HG03469 (cell line): Measurements from ENCODE around the gene LIPC.

Experiments
- ATAC-seq: cut with Tn5 transposase; IDR thresholded peaks from one replicate; pipeline ENCODE4 v1.9.1; 2021; ENCODE audit warnings: mild to moderate bottlenecking, moderate library complexity, moderate number of reproducible peaks; ENCODE audit not compliant: unreplicated experiment

The LIPC gene

DNA sequence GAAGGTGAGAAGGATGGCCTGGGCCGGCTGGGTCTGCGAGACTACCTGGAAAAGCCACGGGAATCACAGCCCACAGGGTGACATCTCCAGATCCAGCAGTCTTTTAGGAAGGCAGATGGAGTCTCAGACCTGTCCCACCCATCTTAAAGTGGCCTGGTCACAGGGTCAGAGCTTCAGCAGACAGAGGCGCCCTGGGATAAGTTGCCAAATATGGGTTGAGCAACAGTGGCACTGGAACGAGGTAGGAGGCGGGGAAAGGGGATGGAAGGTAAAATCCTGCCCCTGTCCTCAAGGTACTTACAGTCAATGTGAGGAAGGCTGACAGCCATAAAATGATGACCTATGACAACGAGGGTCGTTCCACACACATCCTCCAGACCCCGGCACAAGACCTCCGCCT is 80.7 kb downstream of the LIPC start:
- no peak for ATAC-seq

DNA sequence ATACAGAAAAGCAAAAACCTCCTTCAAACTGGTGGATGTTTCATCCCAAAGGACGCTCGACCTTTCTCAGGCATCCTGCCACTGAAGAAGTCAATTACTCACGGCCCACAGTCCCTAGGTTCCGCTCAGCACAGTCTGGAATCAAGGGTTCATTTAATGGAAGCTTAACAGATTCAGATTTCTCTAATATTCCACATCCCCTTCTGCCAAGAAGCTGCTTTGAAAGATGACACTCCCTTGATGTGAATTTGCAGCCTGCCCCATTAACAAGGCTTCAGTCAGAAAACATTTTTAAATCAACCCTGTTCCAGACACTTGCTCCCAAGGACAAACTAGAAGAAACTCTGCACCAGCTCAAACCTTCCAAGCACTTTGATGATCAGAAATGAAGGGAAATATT is 81.2 kb downstream of the LIPC start:
- no peak for ATAC-seq

DNA sequence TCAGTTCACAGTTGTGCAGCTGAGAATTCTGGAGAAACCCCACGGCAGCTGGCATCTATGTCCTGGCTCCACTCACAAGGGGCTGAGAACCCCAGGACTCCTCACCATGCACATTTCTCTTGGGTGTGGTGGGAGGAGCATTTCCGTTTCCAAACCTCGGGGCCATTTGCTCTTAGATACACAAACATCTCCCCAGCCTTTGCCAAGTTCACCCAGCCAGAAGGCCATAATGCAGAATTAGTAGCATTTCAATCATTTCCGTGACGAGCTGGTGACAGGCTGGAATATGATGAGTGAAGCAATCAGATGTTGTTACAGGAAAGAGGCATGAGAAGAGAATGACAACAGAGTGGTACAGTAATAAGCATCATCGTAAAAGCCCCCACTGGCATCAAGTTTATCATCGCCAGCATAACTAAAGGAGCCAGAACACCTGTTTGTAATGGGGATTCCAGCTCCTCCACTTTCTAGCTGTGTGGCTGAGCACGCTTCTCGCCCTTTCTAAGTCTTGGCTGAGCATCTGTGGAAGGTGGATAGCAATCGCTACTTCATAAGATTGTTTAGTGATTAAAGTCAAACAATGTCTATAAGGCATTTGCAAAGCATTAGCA is 82.0 kb downstream of the LIPC start:
- no peak for ATAC-seq

DNA sequence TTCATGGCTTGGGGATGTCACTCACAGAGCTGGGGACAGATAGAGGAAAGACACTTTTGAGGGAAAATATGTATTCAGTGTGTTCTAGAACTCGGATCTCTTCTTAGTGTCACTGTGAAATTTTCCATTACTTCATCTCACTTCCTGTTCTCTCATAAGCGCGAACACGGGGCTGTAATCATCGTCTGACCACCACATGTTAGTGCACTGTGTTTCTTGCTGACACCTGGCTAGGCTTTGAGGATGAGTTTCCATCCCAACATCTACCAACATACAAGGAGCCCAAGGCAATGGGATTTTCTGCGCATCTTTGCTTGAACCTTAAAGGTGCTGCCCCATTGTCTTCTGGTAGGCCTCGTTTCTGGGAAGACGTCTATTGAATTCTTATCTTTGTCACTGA is 84.0 kb downstream of the LIPC start:
- ATAC-seq, result no peak

DNA sequence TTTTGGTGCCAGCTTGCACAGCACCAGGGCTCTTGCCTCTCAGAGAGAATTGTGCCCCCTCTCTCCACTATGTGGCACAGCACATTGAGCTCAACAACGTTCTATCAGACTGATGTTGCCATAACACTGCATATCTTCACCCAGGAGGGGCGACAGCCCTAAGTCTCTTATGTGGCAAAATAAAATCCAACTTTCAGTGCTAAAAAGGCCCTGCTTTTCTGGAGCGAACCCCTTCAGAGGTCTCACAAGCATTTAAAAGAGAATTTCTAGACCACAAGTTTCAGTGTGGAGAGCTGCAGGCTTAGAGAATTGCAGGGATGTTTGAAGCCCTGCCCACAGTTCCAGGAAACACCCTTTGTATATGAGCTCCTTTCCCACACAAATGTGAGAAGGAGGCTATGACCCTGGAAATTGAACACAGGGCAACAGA is 85.5 kb downstream of the LIPC start:
- ATAC-seq, result no peak

DNA sequence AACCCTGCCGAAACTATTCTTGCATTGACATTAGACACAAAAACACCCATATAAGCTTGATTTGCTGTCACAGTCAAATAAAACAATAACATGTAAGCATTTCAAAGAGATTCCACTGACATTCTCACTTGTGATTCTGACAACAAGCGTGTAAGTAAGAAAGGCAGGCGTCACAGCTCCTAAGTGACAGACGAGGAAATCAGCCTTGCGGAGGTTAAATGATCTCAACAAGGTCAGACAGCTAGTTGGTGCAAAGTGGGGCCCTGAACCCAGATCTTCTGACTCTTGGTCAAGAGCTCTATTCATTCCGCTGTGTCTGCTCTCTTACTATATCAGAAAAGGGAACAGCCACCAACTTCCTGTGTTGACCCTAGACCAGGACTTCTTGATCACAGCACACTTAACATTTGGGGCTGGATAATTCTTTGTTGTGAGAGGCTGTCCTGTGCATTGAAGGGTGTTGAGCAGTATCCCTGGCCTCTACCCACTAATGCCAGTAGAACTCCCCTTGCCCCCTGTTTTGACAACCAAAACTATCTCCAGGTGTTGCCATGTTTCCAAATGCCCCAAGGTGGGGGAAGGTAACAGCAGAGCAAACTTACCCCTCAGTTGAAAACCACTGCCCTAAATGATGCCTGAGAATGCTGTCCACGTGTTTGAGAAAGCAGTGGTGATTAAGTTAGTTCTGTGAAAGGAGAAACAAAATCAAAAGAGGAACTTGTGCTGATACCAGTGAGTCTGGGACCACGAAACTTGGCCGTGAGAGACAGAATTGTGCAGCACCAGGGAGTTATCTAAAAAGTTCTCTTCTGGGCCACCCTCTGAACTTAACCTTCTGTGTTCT is 86.1 kb downstream of the LIPC start:
- ATAC-seq, result peak; percentile 62

DNA sequence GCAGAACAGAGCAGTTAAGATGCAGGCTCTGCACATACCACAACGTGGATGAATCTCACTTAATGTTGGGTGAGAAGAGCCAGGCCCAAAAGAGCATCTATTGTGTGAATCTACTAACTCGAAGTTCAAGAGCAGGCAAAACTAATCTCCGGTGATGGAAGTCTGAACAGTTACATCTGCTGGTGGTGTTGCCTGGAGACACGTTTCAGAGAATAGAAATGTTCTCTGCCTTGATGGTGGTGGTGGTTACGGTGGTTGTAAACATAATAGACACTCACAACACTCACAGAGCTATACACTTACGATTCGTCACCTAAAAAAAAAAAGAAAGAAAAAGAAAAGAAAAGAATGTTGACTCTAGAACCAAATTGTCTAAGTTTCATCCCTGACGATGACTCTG is 86.8 kb downstream of the LIPC start:
- no peak for ATAC-seq

DNA sequence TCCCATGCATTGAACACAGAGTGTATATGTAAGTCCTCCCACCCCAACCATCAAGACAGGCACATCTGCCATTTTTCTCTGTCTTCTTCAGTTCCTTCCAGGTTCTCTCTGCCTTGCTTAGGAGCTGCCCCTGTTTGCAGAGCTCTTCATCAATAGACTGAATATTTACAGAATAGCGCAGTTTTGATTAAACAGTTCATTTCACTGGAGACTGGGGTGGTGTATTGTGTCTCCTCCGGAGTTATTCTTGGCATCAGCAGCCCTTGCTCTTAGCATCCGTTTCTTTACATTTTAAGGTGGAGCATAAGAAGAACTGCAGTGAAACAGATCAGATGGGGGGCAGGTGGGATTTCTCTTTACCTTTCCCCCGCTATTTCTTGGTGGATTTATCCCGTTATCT is 87.7 kb downstream of the LIPC start:
- no peak for ATAC-seq

DNA sequence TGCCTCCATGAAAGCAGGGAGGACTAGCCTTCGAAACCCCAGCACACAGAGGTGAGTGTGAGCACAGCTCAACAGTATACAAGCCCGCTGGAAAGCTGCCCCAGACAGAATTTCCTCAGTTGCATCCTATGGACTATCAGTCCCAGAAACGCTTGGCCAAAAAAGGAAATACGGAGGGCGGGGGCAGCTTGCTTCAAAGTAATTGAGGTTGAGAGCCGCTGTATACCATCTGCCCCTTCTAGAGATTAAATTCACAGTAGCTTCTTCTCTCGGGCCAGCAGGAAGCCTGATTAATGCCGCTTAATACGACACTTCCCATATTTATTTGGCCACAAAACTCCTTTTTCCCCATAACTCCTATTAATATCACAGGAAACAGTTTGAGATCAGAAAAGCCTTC is 88.7 kb downstream of the LIPC start:
- ATAC-seq, result no peak

DNA sequence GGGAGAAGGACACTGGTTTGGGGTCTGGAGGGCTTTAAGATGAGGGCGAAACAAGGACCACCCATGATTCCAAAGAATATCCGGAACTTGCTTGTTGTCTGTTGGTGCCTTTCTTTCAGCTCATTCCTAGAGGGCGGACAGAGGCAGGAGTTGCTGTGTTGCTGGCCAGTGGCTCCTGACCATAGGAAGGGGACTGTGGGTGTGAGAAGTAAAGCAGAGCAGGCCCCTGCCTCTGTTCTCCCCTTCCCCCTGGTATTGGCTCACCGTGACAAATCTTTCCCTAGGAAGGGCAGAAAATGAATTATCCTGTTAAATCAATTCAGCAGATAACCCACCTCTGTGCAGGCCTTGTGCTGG is 89.1 kb downstream of the LIPC start:
- no peak for ATAC-seq

DNA sequence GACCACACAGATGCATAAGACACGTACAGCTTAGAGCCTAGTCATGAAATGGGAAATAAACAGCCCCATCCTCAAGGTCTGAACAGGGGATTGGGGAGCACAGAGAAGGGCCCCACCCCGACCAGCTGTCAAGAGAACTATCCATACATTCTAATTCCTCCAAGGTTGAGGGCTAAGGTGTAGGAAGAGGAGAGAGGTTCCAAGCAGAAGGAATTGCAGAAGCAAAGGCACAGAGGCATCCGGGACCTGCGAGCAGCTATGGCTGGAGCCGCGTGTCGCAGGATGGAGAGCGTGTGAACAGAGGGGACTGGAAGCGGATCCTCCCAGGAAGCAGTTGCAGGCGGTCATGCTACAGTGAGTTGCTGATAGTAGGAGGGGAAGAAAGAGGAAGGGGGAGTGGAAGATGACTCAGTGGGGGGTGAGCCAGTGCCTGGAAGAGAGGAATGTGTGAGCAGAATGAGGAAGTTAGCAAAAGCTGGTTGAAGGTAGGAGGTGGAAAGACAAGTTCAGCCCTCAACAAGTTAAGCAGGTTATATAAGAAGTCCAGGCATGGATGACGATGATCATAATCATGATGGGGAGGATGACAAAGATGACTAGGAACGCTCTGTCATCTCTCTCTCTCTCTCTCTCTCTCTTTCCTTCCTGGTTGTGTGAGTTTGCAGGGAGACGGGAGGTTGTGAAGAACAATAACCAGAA is 89.7 kb downstream of the LIPC start:
- no peak for ATAC-seq

DNA sequence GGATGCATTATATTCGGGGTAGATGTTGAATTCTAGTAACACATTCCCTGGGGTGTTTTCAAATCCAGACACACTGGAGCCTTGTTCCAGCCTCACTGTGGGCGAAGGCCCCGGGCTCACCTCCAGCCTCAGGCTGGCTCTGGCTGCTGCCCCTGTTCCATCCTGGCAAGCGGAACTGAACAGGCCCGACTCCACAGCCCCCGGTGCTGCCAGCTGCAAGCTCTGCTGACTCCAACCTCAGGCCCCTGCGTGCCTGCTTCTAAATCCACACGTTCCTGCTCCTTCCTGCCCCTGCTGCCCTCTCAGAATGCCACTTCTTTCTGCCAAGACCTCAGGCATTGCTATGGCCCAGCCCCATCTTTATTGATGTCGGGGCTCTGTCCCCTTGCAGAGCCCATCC is 90.6 kb downstream of the LIPC start:
- ATAC-seq, result no peak

DNA sequence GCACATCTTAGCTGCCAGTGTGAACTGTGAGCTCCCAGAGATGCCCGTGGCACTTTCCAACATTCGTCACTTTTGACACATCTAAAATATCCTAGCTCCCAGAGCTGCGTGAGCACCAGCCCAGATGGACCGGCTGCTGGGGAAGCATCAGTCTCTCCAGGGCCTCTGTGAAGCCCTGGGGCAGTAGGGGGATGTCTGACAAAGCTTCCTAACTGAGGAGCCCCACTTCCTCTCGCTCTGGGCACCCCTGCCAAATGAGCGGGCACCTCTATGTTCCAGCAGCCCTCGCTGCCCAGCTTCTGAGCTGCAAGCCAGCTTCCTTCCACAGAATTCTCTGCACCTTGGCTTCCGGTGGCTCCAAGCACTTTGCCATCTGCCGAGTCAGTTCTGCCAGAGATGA is 91.1 kb downstream of the LIPC start:
- ATAC-seq, result no peak

DNA sequence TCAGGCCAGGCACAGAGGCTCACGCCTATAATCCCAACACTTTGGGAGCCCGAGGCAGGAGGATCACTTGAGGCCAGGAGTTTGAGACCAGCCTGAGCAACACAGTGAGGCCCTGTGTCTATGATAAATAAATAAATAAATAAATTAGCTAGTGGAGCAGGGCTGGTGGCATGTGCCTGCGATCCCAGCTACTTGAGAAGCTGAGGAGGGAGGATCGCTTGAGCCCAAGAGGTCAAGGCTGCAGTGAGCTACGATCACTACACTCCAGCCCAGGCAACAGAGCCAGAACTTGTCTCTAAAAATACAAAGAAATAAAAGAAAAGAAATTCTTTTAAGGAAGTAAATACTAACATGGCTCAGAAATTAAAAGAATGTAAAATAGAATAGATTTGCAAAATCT is 91.8 kb downstream of the LIPC start:
- no peak for ATAC-seq

DNA sequence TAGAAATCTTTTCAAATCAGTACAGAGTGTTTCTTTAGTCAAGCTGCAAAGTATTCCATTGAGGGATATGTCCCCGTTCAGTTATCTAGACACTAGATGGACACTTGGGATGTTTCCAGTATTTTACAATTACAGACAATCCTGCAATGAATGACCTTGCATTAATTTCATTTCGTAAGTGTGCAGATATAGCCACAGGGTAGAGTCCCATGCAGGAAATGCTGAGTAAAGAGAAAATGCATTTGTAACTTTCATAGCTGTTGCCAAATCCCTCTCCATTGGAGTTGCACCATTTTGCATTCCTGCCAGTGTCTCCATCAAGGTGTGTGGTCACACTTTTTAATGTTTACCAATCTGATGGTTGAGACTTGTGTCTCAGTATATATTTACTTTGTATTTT is 92.5 kb downstream of the LIPC start:
- no peak for ATAC-seq

DNA sequence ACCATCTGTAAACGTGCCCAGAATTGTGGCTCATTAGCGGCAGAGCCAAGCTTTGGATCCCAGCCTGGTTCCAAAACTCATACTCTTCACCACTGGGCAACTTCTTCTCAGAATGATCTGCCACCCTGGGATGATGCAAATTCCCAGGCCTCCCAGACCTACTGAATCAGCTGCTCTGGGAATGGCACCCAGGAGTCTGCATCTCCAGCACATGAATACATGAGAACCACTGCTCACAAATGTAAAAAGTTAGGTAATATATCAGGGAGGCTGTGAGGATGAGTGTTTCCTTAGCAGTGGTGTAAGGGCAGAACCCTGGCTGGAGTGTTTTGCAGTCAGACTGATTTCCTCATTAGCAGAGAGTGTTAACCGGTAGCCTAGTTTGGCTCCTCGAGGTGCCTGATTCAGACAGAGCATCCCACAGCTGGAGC is 94.2 kb downstream of the LIPC start:
- no peak for ATAC-seq

DNA sequence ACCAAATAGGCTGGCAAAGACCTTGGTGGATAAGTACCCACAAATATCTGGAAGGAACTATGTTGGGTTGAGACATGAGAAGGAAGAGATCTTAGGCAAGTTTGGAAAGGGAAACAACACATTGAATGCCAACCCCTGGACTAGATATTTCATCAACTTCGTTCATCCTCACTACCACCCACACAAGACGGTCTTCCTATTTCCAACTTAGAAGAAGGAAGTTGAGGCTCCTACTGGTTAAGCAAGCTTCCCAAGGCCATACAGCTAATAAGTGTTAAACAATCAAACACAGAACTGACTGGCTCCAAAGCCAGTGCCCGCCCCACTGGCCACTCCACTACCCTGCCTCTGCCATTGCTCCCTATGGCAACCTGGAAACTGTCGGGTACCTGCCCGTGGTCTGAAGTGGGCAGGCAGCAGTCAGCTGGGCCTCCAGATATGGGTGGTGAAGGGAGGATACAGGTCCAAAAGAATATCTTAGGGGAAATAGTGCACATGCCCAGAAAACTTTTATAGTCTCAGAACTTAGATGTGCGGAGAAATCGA is 94.9 kb downstream of the LIPC start:
- no peak for ATAC-seq

DNA sequence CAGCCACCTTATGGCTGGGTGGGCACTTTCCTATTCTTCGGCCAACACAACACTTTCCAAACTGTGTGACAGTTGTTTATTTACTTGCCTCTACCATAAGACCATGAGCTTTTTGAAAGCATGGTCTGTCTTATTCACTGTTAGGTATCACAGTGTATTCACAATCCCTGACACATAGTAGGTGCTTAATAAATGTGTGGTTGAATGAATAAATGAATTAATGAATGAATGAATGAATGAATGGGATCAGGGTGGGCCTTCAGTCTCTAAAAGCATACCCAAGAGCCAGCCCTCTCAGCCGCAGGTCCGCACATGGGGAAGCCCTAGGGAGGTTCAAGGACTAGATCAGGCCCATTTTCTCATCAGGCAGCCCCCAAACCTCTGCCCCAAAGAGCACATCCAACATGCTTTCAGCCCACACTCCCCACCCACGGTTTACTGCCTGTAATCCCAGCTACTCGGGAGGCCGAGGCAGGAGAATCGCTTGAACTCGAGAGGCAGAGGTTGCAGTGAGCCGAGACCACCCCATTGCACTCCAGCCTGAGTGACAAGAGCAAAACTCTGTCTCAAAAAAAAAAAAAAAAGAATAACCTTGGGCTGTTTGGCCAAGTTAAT is 95.9 kb downstream of the LIPC start:
- ATAC-seq, result no peak

DNA sequence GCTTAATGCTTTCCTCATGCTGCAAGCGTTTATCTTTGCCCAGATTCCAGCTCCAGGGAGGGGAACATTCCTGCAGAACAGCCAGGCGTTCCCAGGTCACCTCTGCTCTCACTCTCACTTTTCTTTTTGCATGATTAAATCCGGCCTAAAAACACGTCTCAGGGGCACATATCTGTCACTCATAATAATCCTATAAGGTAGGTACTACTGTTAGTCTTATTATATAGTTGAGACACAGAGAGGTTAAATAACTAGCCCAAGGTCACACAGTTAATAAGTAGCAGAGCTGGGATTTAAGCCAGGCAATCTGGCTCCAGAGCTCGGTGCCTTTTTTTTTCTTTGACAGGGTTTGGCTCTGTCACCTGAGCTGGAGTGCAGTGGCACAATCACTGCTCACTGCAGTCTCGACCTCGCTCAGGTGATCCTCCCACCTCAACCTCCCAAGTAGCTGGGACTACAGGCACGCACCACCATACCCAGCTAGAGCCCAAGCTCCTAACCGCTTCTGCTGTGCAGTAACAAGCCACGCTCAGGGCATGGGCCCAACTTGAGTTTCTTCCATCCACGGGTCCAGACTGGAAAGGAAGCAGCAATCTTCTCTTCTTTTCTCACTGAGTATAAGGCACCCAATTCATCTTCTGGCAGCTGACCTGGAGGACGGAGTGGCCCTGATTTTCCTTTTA is 96.5 kb downstream of the LIPC start:
- no peak for ATAC-seq

DNA sequence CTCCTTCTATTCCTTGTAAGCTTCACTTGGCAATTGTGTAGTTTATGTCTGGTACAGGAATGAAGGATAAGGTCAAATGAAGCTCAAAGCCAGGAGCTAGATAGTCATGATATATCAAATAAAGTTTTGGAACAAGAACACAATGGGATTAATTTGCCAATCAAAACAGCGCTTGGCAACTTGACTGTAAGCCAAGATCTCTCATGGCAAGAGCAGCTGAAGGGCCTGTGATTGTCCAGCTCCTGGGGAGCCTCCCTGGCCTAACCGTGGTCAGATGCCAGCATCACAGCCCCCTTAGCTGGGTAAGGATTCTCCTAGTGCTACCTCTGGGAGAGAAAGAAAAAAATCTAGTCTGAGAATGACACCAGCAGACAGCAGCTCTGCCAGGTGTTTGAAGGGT is 97.2 kb downstream of the LIPC start:
- ATAC-seq, result no peak

DNA sequence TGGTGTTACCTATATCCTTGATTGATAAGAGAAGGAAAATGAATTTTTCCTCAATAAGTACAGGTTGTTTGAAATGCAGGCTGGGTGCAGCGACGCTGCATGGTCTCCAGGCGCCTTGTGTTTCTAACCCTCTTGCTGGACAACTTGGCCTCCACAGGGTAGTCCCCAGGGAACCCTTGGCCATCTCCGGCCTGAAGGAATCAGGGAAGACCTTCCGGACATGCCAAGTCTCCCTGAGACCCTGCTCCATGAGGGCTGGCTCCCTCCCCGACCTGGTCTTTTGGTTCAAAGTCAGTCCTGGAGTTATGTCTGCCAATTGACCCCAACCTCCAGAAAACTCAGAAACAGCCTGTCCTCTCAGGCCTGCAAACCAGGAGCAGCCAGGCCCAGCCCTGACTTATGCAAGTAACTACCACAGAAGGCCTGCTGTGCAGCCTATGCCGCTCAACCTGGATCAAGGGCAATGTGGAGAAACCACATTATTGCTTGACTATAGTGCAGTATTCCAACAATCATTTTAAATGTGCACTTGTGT is 98.3 kb downstream of the LIPC start:
- no peak for ATAC-seq
